SK-N-SH (cell line): Measurements from ENCODE around the gene CACNA1H. TPM values are rescaled to one million over a fixed set of nuclear protein-coding genes. Genes with fewer than 3 reads are reported as not detected.
A peak's percentile ranks its signal among the peaks of the same experiment; 100 is the strongest.

ENCODE experiments used
- CTCF ChIA-PET: fragments of 300-600, 350-600 bp; formaldehyde crosslinking; extraction: SDS; loops from one replicate; lab custom pipeline; 2021; lab: Yijun Ruan, JAX
- POLR2A ChIA-PET: fragments of 350-600 bp; sonication (Branson Sonifier 250); formaldehyde crosslinking; extraction: SDS; loops from one replicate; lab custom pipeline; 2020; ENCODE audit warnings: antibody characterized with exemption, inconsistent platforms; lab: Yijun Ruan, JAX
- DNase-seq: peaks from one replicate; pipeline ENCODE4 v3.0.0; 2012
- H2AFZ ChIP-seq: fragments of 200-600 bp; sonication (generic); 2 replicates; pipeline ENCODE4 v1.8.1; 2016; ENCODE audit warnings: antibody characterized with exemption, mild to moderate bottlenecking, low read depth
- H3F3A ChIP-seq: fragments of 200-600 bp; sonication (generic); replicated peaks from 2 replicates; pipeline ENCODE3; 2016; ENCODE audit warnings: antibody characterized with exemption, mild to moderate bottlenecking; ENCODE audit not compliant: insufficient read depth
- H3K27ac ChIP-seq, 2 experiments: fragments of 200-500 bp in 1 of 2; fragments of 200-600 bp in 1 of 2; sonication (Bioruptor generic) in 1 of 2; sonication (generic), shearing (Covaris generic) in 1 of 2; 2 replicates each; pipeline versions ENCODE4 v1.5.1 to v1.6.1; 2014 to 2016; ENCODE audit warnings: low read depth in 2 of 2, inconsistent platforms in 1 of 2, low read length in 1 of 2, mild to moderate bottlenecking in 1 of 2, mixed read lengths in 1 of 2
- H3K27me3 ChIP-seq: fragments of 200-600 bp; sonication (generic), shearing (Covaris generic); 2 replicates; pipeline ENCODE4 v1.6.1; 2016; ENCODE audit warnings: mixed run types; ENCODE audit not compliant: insufficient read depth
- H3K36me3 ChIP-seq, 2 experiments: fragments of 200-500 bp in 1 of 2; fragments of 200-600 bp in 1 of 2; sonication (Bioruptor generic) in 1 of 2; sonication (generic) in 1 of 2; replicated peaks in 1 of 2; 2 replicates each; pipeline versions ENCODE3 to v1.5.1; 2014 to 2016; ENCODE audit warnings: low read length in 1 of 2, mild to moderate bottlenecking in 1 of 2; ENCODE audit not compliant: insufficient read depth in 2 of 2, control insufficient read depth in 1 of 2
- H3K4me1 ChIP-seq, 2 experiments: fragments of 200-500 bp in 1 of 2; fragments of 200-600 bp in 1 of 2; sonication (Bioruptor generic) in 1 of 2; sonication (generic), shearing (Covaris generic) in 1 of 2; 2 replicates each; pipeline versions ENCODE4 v1.5.1 to v1.6.1; 2014 to 2016; ENCODE audit warnings: low read depth in 1 of 2, low read length in 1 of 2, mixed run types in 1 of 2; ENCODE audit not compliant: insufficient read depth in 2 of 2, control insufficient read depth in 1 of 2
- H3K4me2 ChIP-seq: fragments of 200-600 bp; sonication (generic), shearing (Covaris generic); 2 replicates; pipeline ENCODE4 v1.6.1; 2017; ENCODE audit warnings: mixed run types
- H3K4me3 ChIP-seq, 2 experiments: fragments of 200-500 bp in 1 of 2; fragments of 200-600 bp in 1 of 2; sonication (Bioruptor generic) in 1 of 2; sonication (generic), shearing (Covaris generic) in 1 of 2; 2 replicates each; pipeline versions ENCODE4 v1.5.1 to v1.8.1; 2014 to 2016; ENCODE audit warnings: low read depth in 2 of 2, inconsistent platforms in 1 of 2, low read length in 1 of 2, mild to moderate bottlenecking in 1 of 2, mixed read lengths in 1 of 2, moderate library complexity in 1 of 2
- H3K79me2 ChIP-seq: fragments of 200-600 bp; sonication (generic); 2 replicates; pipeline ENCODE4 v1.8.1; 2017; ENCODE audit warnings: mild to moderate bottlenecking; ENCODE audit not compliant: insufficient read depth
- H3K9ac ChIP-seq: fragments of 200-600 bp; sonication (generic); 2 replicates; pipeline ENCODE4 v1.6.1; 2017; ENCODE audit warnings: mixed run types
- H3K9me2 ChIP-seq: fragments of 200-600 bp; sonication (generic); 2 replicates; pipeline ENCODE4 v1.6.1; 2017; ENCODE audit warnings: mixed run types
- H3K9me3 ChIP-seq: fragments of 200-600 bp; sonication (generic); 2 replicates; pipeline ENCODE4 v1.6.1; 2017; ENCODE audit warnings: mixed run types, mild to moderate bottlenecking, moderate library complexity
- H4K20me1 ChIP-seq: fragments of 200-600 bp; sonication (generic); 2 replicates; pipeline ENCODE4 v1.6.1; 2017; ENCODE audit warnings: mild to moderate bottlenecking, mixed run types; ENCODE audit not compliant: insufficient read depth
- ELF1 ChIP-seq: IDR thresholded peaks from 2 replicates; pipeline ENCODE4 v1.4.0; 2012
- FOSL2 ChIP-seq: IDR thresholded peaks from 2 replicates; pipeline ENCODE4 v1.4.0; 2012; ENCODE audit warnings: low read depth, mild to moderate bottlenecking, moderate library complexity, borderline replicate concordance
- FOXM1 ChIP-seq: IDR thresholded peaks from 2 replicates; pipeline ENCODE4 v1.4.0; 2012; ENCODE audit warnings: low read depth, mild to moderate bottlenecking
- GATA2 ChIP-seq: sonication (generic); formaldehyde crosslinking; IDR thresholded peaks from 2 replicates; pipeline ENCODE4 v1.5.0; 2020; ENCODE audit warnings: mild to moderate bottlenecking, missing genetic modification reagents
- JUND ChIP-seq: IDR thresholded peaks from 2 replicates; pipeline ENCODE4 v1.4.0; 2012
- MAX ChIP-seq: IDR thresholded peaks from 2 replicates; pipeline ENCODE4 v1.4.0; 2012; ENCODE audit warnings: low read depth
- NFIC ChIP-seq: IDR thresholded peaks from 2 replicates; pipeline ENCODE4 v1.4.0; 2012; ENCODE audit warnings: borderline replicate concordance
- PBX3 ChIP-seq: IDR thresholded peaks from 2 replicates; pipeline ENCODE4; 2012
- RAD21 ChIP-seq: IDR thresholded peaks from 2 replicates; pipeline ENCODE4 v1.6.1; 2012; ENCODE audit warnings: mild to moderate bottlenecking, low read length
- RCOR1 ChIP-seq: fragments of 150-350 bp; IDR thresholded peaks from 2 replicates; pipeline ENCODE4 v1.6.1; 2017; ENCODE audit warnings: antibody characterized with exemption, low read length
- RFX5 ChIP-seq: IDR thresholded peaks from 2 replicates; pipeline ENCODE4 v1.6.1; 2012; ENCODE audit warnings: mild to moderate bottlenecking, improper control_type of control experiment, low read length
- RXRA ChIP-seq: IDR thresholded peaks from 2 replicates; pipeline ENCODE4 v1.4.0; 2012; ENCODE audit warnings: low read depth, mild to moderate bottlenecking, borderline replicate concordance
- SMC3 ChIP-seq: IDR thresholded peaks from 2 replicates; pipeline ENCODE4 v1.6.1; 2012; ENCODE audit warnings: low read depth, low read length, improper control_type of control experiment
- TAF1 ChIP-seq: IDR thresholded peaks from 2 replicates; pipeline ENCODE4 v1.6.1; 2012; ENCODE audit warnings: low read depth, mild to moderate bottlenecking, low read length, moderate library complexity, borderline replicate concordance
- USF2 ChIP-seq: fragments of 150-350 bp; IDR thresholded peaks from 2 replicates; pipeline ENCODE4 v1.6.1; 2017; ENCODE audit warnings: antibody characterized with exemption, low read length, low read depth, borderline replicate concordance
- WGBS: methylation state at CpG from one replicate; pipeline ENCODE4 v1.1.6; 2017; ENCODE audit warnings: low lambda C conversion rate; 5-methylcytosine and 5-hydroxymethylcytosine counted together
- polyA plus RNA-seq, 3 experiments: library from polyadenylated mRNA; depleted of rRNA; stranded (reverse); fragments of >200 nt; gene quantifications; 2 replicates each; pipeline ENCODE4 v1.2.3, GENCODE V29; 2012

Gene CACNA1H
- polyA plus RNA-seq, 1 of the 3 experiments (the other 2 are of a cell fraction), result not detected

GRCh38 chr16:1162701-1163566, 10.0 kb downstream of the CACNA1H start:
- POLR2A ChIA-PET, result no interaction called here

GRCh38 chr16:1163567-1164055, 10.7 kb downstream of the CACNA1H start:
- WGBS, result 29% methylated on average over 6 of the region's 19 CpGs

More at GRCh38 chr16:1162701-1163566, 10.0 kb downstream of the CACNA1H start:
- Histone ChIP-seq H3K9ac (no peak overlapping the region), H3F3A (no peaks in the 10 kb centered on the region), H3K4me3 (no peak overlapping the region), H2AFZ (no peak overlapping the region), H3K9me3 (no peaks in the 10 kb centered on the region), H3K27ac (no peak overlapping the region), H3K9me2 (no peaks in the 10 kb centered on the region), H3K27me3 (peaks cover 100% of the 10 kb centered on the region), H3K4me1 (no peaks in the 10 kb centered on the region; a peak in 2 of 4 replicates), H3K36me3 (no peaks in the 10 kb centered on the region), H4K20me1 (peaks cover 24% of the 10 kb centered on the region), H3K4me2 (no peak overlapping the region), H3K79me2 (no peaks in the 10 kb centered on the region)
- TF ChIP-seq NFIC, result no peak
- no peak for TF ChIP-seq JUND
- CTCF ChIA-PET, result interaction anchor here (0.7 to 2.2 kb wide), 4 partner anchors 9 to 360 kb away, joined by 3 to 7 read pairs (median 4); no protein-coding TSS in a partner anchor
- 25% methylated on average over 4 of the region's 38 CpGs for WGBS
- no peak for DNase-seq

GRCh38 chr16:1164382-1164781, 11.5 kb downstream of the CACNA1H start:
- 79% methylated on average over 9 of the region's 14 CpGs for WGBS

More at GRCh38 chr16:1163567-1164055, 10.7 kb downstream of the CACNA1H start:
- POLR2A ChIA-PET, result no interaction called here
- TF ChIP-seq FOSL2 (peak; percentile 53; the same call in 1 of the 2 replicates), JUND (no peak), SMC3 (no peak), RAD21 (no peak)
- Histone ChIP-seq H4K20me1 (peaks cover 24% of the 10 kb centered on the region), H3K9ac (no peak overlapping the region), H3K4me3 (no peak overlapping the region), H2AFZ (no peak overlapping the region), H3F3A (no peaks in the 10 kb centered on the region), H3K27me3 (peaks cover 100% of the 10 kb centered on the region), H3K36me3 (no peaks in the 10 kb centered on the region), H3K79me2 (no peaks in the 10 kb centered on the region), H3K9me2 (no peaks in the 10 kb centered on the region), H3K4me1 (no peaks in the 10 kb centered on the region; a peak in 2 of 4 replicates), H3K27ac (no peak overlapping the region), H3K9me3 (no peaks in the 10 kb centered on the region), H3K4me2 (no peak overlapping the region)
- CTCF ChIA-PET, result interaction anchor here (0.8 to 2.2 kb wide), 2 partner anchors 9 to 360 kb away, joined by 3 to 7 read pairs; no protein-coding TSS in a partner anchor
- DNase-seq, result no peak

More at GRCh38 chr16:1164382-1164781, 11.5 kb downstream of the CACNA1H start:
- no peak overlapping the region for H3K9ac ChIP-seq
- H3K79me2 ChIP-seq, result no peaks in the 10 kb centered on the region
- ChIA-PET POLR2A (no interaction called here), CTCF (interaction anchor here (2.2 kb wide), 1 partner anchor 8 kb away, joined by 7 read pairs; no protein-coding TSS in a partner anchor)
- peaks cover 97% of the 10 kb centered on the region for H3K27me3 ChIP-seq
- no peaks in the 10 kb centered on the region; a peak in 2 of 4 replicates for H3K4me1 ChIP-seq
- DNase-seq, result no peak
- H2AFZ ChIP-seq, result no peak overlapping the region
- no peaks in the 10 kb centered on the region for H3K9me2 ChIP-seq
- H3K4me2 ChIP-seq, result no peak overlapping the region
- no peak overlapping the region for H3K4me3 ChIP-seq
- TF ChIP-seq PBX3, result no peak
- no peak for TF ChIP-seq TAF1
- no peak for TF ChIP-seq RXRA
- no peak for TF ChIP-seq MAX
- no peak for TF ChIP-seq SMC3
- TF ChIP-seq RCOR1, result no peak
- TF ChIP-seq NFIC, result no peak
- TF ChIP-seq ELF1, result no peak
- TF ChIP-seq GATA2 (CRISPR knock-in tag), result no peak
- no peak for TF ChIP-seq FOXM1
- TF ChIP-seq USF2, result no peak
- TF ChIP-seq RFX5, result no peak
- TF ChIP-seq, all 33 proteins: peak for 0
- no peak overlapping the region for H3K27ac ChIP-seq
- H3F3A ChIP-seq, result no peaks in the 10 kb centered on the region
- H3K36me3 ChIP-seq, result no peaks in the 10 kb centered on the region
- peaks cover 24% of the 10 kb centered on the region for H4K20me1 ChIP-seq
- no peaks in the 10 kb centered on the region for H3K9me3 ChIP-seq
